HFF-Myc (cell line): ENCODE results near the gene DIAPH3.

Experiments used
- DNase-seq: peaks from one replicate; pipeline ENCODE4 v3.0.0-alpha.2; 2011; ENCODE audit warnings: low read depth; ENCODE audit errors: extremely low read depth
- H3K4me3 ChIP-seq: replicated peaks from 2 replicates; pipeline ENCODE4 v1.5.1; 2011; ENCODE audit warnings: low read depth, mild to moderate bottlenecking, control low read depth, low read length
- TF ChIP-seq, protein P1 (sequence below): IDR thresholded peaks from 2 replicates; pipeline ENCODE4 v1.5.1; 2012; ENCODE audit warnings: mild to moderate bottlenecking, low read depth, low read length, control low read depth; ENCODE audit errors: missing control alignments

Gene DIAPH3

DNA sequence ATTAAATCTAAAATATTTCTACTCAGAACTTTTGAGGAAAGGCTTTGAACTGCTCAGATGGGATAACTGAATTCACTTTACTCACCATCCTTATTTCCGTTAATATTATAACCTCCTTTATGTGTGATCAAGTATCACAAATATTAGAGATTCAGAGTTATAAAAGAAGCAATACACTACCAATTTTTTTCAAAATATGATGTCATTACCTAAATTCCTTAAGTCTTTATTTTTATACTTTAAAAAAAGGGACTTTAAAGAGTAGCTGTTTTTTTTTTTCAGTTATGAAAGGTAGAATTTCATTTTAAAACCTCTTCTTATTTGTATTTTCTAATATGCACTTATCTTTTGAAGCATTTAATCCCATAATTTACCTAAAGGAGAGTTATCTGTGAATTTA is 239.5 kb downstream of the DIAPH3 start:
- H3K4me3 ChIP-seq: no peak overlapping the region
- TF ChIP-seq, protein P1, sequence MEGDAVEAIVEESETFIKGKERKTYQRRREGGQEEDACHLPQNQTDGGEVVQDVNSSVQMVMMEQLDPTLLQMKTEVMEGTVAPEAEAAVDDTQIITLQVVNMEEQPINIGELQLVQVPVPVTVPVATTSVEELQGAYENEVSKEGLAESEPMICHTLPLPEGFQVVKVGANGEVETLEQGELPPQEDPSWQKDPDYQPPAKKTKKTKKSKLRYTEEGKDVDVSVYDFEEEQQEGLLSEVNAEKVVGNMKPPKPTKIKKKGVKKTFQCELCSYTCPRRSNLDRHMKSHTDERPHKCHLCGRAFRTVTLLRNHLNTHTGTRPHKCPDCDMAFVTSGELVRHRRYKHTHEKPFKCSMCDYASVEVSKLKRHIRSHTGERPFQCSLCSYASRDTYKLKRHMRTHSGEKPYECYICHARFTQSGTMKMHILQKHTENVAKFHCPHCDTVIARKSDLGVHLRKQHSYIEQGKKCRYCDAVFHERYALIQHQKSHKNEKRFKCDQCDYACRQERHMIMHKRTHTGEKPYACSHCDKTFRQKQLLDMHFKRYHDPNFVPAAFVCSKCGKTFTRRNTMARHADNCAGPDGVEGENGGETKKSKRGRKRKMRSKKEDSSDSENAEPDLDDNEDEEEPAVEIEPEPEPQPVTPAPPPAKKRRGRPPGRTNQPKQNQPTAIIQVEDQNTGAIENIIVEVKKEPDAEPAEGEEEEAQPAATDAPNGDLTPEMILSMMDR: no peak
- DNase-seq: no peak

DNA sequence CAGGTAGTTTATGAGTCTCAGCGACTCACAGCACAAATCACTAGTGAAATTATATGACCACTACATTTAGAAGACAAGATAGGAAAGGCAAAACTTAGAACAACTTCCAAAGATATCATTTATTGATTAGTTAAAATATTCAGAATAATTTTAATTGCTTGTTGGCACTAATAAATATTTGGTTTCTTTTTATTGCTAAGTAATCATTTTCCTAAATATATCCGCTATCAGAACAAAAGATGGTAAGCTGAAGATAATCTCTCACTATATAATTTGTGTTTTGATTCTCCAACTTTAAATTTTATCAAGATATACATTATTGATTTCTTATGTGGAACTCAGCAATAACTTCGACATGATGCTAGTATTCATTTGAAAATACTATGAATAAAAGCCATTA is 248.5 kb downstream of the DIAPH3 start:
- TF ChIP-seq, protein P1: no peak
- no peak for DNase-seq
- no peak overlapping the region for H3K4me3 ChIP-seq

DNA sequence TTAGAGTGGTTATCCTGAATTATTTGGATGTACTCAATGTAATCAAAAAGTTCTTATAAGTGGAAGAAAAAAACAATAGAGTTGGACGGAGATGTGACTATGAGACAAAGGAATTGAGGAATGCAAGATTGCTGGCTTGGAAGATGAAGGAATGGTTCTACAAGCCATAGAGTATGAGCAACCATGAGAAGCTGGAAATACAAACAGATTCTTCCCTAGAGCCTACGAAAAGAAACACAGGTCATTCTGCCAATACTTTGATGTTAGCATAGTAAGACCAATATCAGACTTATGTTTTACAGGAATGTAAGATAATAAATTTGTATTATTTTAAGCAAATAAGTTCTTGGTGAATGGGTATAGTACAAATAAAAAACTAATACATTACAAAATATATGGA is 249.2 kb downstream of the DIAPH3 start:
- TF ChIP-seq, protein P1: no peak
- DNase-seq: no peak
- no peak overlapping the region for H3K4me3 ChIP-seq

DNA sequence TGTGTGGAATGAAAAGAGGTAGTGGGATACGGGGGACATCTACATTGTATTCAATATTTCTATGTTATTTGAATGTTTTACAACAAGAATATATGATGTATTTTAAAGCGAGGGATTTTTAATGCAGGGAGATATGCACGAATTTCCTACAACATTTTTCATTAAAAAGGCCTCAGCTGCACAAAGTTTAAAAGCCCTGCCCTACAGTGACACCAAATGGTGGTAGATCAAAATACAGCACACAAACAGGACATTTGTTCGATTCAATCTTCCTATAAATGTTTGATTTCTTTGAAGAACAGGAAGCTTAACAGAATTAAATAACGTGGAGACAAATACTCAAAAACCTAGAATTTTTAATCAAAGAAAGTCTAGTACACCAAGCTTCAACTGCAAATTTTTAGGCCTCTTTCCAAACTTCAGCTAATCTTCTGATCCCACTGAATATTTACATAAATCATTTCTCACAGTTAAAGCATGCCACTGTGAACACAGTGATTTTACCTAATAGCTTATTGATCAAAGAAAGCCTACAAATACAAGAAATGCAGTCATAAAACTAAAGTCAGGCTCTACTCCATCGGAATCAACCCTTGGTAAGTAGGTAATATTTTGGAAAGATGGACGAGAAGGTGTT is 257.2 kb downstream of the DIAPH3 start:
- H3K4me3 ChIP-seq: no peak overlapping the region
- peak; percentile 19 for DNase-seq
- TF ChIP-seq, protein P1: peak; percentile 50

DNA sequence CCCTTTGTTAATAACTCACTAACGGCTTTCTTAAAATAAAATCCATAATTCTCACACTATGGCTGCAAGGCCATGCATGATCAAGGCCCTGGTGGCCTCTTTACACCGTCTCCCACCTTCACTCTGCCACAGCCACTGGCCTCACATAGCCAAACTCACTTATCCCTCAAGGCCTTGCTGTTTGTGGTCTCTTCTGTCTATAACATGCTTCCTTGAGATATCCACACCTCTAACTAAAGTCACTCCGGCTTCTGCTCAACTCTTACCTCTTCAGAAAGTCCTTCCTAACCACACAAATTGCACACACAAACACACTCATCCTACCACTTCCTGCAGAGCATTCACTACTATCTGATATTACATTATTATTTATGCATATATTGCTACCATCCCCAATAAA is 262.5 kb downstream of the DIAPH3 start:
- no peak for DNase-seq
- TF ChIP-seq, protein P1: no peak
- H3K4me3 ChIP-seq: no peak overlapping the region

DNA sequence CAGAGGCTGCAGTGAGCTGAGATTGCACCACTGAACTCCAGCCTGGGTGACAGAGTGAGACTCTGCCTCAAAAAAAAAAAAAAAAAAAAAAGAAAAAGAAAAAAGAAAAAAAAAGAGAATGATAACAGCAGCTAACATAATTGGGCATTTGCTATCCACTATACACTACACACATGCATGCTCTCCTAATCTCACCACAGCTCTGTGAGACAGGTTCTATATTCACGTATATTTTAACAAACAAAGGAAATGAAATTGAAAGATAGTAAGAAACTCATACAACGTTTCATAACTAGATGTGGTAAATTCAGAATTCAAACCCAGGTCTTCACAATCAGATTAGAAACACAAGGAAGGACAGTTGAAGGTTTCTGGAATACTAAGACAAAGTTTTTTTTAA is 265.7 kb downstream of the DIAPH3 start:
- no peak overlapping the region for H3K4me3 ChIP-seq
- DNase-seq: no peak
- TF ChIP-seq, protein P1: no peak

DNA sequence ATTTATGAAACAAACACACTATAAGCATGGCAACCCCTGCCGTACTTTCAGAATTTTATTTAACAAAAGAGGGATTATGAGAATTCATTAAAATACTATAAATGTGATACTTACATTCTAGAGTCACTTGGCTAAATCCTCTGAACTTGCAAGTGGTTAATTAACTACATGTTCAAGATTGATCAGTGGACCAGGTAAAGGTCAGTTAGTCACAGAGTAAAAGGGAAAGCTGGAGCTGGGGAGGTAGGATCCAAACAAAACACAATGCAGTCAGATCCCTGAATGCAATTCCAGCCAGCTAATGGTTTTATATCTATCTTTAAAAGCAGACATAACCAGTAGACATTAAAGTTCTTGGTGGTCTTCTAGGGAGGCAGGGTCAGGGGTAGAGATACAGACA is 270.5 kb downstream of the DIAPH3 start:
- H3K4me3 ChIP-seq: no peak overlapping the region
- TF ChIP-seq, protein P1: no peak
- no peak for DNase-seq
